ENCODE results near the gene GCSAML.

GRCh38 chr1:247552231-247552630 is 3.3 kb downstream of the GCSAML start:
- TF ChIP-seq TAF1 (IDR thresholded peaks at IDR 0.05; ENCODE audit: borderline replicate concordance, insufficient read depth, low read length): no peak
- no peak for TF ChIP-seq REST (IDR thresholded peaks at IDR 0.05; ENCODE audit: insufficient read depth in 1 of 2, low read depth in 2 of 2, low read length in 2 of 2)
- no peak for TF ChIP-seq FOXP2 (optimal IDR thresholded peaks at IDR 0.05; ENCODE audit: borderline replicate concordance, extremely low read depth, extremely low read length, insufficient read depth)
